ENCODE measurements around the gene CLP1.

CLP1 gene

DNA sequence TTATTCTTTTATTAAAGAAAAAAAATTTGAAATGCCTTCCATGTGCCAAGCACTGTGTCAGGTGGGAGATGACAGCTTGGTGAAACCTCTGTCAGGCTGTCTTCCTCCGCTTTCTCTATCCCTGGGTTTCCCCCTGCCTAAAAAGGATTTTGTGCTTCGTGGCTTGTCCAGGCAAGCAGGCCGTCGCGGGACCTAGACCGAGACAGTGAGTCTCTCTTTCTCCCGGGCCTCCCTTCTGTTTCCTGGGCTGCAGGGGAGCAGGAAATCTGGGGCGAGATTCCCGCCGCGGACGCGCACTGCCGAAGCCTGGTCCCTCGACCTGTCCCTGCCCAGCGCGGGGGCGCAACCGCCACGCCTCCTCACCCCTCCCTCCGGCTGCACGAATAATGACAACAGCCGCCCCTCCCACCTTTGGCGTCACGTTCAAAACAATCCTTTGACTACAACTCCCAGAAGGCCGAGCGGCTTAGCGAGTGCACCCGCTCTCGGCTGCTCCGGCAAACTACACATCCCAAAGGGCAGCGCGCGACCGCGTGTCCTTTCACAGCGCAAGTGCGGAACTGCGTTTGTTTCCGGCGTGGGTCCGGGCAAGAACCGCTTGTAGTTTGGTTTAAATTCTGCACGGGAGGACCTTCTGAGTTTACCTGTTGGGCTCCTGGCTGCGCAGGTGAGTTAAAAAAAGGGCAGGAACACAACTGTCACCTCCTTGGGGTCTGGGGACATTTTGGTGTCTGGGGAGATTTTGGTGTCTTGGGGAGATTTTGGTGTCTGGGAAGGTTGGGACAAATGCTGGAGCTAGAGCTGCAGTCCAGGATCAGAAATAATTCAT lies at the start of gene CLP1:
Gene CLP1, plus strand, starts transcription at position 569 of the 829 bp plus-strand sequence. CDS start 1,715 bp downstream, outside the sequence.
- in situ Hi-C loops (cut with HindIII; ENCODE audit: low sequenced_read_pairs), result no loop called here

DNA sequence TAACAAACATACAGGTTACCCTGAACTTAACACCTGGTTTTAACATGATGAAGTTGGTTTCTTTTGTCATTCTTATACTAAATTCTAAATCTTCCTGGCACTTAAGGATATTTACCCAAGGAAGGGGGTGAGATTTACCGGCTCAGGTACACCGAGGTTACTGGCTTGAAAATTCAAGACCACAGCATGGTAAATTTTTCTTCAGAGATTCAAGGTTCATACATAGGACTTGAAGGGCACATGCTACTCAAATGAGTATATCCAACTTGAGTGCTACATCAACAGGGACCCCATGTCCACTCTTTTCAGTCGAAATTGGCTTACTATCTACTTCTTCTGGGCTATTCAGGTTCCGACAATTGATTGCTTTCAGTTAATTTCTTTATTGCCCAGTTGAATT lies 47.4 kb upstream of the CLP1 start:
- in situ Hi-C loops (cut with HindIII; ENCODE audit: low sequenced_read_pairs), result no loop called here

GRCh38 chr11:57614234-57614772 lies 43.3 kb upstream of the CLP1 start:
- in situ Hi-C loops (cut with HindIII; ENCODE audit: low sequenced_read_pairs), result no loop called here

- in situ Hi-C loops (cut with HindIII; ENCODE audit: low sequenced_read_pairs), result no loop called here
Observed at GRCh38 chr11:57615308-57615707, 42.3 kb upstream of the CLP1 start.

DNA sequence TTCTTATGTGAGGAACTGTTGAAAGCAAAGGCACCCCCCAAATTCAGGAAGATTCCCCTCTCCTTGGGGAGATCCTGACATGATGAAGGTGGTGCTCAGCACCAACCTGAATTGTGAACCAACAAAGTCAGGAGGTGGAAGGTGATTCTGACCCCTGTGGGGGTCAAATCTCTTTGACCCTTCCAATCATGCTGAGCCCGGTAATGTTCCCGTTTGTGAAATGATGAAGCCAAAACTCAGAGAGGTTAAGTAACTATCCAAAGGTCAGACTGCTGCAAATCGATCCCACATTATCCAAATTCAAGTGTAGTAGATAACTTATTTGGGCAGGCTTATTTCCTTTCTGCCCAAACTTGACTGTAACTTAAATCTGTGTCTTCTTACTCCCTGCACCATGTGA lies 41.0 kb upstream of the CLP1 start:
- in situ Hi-C loops (cut with HindIII; ENCODE audit: low sequenced_read_pairs), result no loop called here

DNA sequence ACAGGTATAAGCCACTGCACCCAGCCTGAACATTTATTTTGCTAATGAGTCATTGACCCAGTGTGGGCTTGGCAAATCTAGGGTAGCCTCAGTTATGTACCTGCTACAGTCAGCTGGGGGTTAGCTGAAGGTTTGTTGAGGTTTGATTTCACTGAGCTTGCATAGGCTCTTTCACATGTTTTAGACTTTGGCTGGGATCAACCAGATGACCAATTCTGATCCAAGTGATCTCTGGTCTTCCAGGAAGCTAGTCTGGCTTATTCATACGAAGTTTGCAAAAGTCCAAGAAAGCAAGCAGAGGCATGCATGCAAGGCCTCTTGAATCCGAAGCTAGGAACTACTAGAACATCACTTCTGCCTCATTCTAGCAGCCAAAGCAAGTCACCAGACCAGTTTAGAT lies 39.1 kb upstream of the CLP1 start:
- in situ Hi-C loops (cut with HindIII; ENCODE audit: low sequenced_read_pairs), result no loop called here

- in situ Hi-C loops (cut with HindIII; ENCODE audit: low sequenced_read_pairs), result no loop called here
Observed at GRCh38 chr11:57619331-57619730, 38.2 kb upstream of the CLP1 start.

- in situ Hi-C loops (cut with HindIII; ENCODE audit: low sequenced_read_pairs), result no loop called here
Observed at GRCh38 chr11:57620467-57620866, 37.1 kb upstream of the CLP1 start.

- in situ Hi-C loops (cut with HindIII; ENCODE audit: low sequenced_read_pairs), result no loop called here
Observed at GRCh38 chr11:57622263-57622662, 35.3 kb upstream of the CLP1 start.

DNA sequence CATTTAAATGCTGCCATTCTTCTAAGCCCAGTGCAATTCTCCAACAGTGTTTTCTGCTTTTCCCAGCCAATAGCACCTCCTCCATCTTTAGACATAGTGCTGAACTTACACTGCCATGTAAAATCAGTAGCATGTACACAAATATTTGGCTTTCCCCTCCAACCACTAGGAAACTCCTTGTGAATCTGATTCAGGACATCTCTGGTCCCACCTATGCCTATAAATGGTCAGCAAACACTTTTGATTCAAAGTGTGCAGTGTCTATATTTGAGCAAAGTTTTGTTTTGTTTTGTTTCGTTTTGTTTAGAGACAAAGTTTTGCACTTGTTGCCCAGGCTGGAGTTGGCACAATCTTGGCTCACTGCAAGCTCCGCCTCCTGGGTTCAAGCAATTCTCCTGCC lies 32.7 kb upstream of the CLP1 start:
- in situ Hi-C loops (cut with HindIII; ENCODE audit: low sequenced_read_pairs), result loop anchor here (25.0 kb wide), 1 partner anchor 288 kb away; the partner anchor contains the start of genes P2RX3 and SSRP1

DNA sequence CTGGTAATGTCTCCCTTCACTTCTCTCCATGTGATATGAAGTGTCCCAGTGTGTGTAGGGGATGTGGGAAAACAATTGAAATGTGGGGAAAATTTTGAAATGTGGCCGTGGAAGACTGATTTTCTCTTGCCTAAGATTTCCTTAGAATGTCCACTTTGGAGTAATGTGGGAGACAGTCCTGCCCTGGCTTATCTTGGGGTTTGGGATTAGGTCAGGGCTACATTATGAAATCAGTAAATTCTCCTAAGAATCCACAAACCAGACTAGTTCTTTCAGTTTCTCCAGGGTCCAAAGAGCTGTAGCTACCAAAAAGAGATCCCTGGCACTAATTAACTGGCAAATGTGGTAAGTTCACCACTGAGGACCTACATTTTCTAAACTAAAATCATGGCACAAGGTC lies 30.7 kb upstream of the CLP1 start:
- in situ Hi-C loops (cut with HindIII; ENCODE audit: low sequenced_read_pairs), result loop anchor here (25.0 kb wide), 1 partner anchor 290 kb away; the partner anchor contains the start of genes P2RX3 and SSRP1

GRCh38 chr11:57630171-57630570 lies 27.4 kb upstream of the CLP1 start:
- in situ Hi-C loops (cut with HindIII; ENCODE audit: low sequenced_read_pairs), result loop anchor here (10.0 to 25.0 kb wide), 2 partner anchors 95 to 293 kb away; partner anchors contain the start of genes P2RX3, SMTNL1, SSRP1 and TIMM10

GRCh38 chr11:57632116-57632515 lies 25.4 kb upstream of the CLP1 start:
- in situ Hi-C loops (cut with HindIII; ENCODE audit: low sequenced_read_pairs), result loop anchor here (10.0 to 25.0 kb wide), 2 partner anchors 97 to 295 kb away; partner anchors contain the start of genes P2RX3, SMTNL1, SSRP1 and TIMM10

DNA sequence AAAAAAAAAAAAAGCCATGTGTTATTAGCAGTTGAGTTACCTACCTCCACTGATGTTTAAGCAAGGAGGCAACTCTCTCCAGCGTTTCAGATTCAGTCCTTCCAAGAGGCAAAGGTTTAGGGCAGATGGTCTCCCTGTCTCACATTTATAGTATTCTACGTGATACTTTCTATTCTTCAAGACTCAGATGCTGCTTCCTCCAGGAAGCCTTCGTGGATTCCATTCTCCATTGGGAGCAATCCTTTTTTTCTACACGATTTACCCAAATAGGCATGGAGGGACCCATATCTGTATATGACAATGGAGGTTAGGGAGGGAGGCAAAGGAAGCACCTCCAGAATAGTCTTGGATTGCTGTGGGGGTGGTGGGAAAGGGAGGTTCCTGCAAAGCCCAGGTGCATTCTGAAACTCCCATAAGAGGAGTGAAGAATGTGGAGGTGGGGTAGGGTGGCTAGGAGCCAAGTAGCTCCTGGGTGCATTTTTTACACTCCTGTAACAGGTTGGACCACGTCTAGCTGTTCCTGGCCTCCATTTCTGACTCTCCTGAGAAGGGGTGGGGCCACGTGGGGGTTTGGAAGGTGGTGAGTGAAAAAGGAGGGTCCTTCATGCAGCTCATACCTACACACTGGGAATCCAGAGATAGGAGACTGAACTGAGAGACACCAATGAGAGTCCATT lies 24.0 kb upstream of the CLP1 start:
- in situ Hi-C loops (cut with HindIII; ENCODE audit: low sequenced_read_pairs), result loop anchor here (10.0 to 25.0 kb wide), 2 partner anchors 99 to 296 kb away; partner anchors contain the start of genes P2RX3, SMTNL1, SSRP1 and TIMM10

DNA sequence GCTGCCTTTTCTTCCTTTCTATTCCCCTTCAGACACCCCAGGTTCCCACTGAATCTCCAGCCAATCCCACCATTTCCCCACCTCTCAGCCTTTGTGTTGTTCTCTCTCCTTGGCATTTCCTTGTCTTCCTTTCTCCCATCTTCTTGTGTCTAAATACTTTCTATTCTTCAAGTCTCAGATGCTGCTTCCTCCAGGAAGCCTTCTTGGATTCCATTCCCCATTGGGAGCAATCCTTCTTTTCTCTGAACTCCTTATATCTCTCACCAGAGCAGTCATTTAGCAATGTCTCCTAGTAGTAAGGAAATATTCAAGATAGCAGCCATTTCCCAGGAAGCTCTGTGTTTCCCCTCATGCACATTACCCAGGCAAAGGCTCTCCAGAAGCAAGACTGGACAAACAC lies 23.3 kb upstream of the CLP1 start:
- in situ Hi-C loops (cut with HindIII; ENCODE audit: low sequenced_read_pairs), result loop anchor here (10.0 to 25.0 kb wide), 2 partner anchors 100 to 297 kb away; partner anchors contain the start of genes P2RX3, SMTNL1, SSRP1 and TIMM10

DNA sequence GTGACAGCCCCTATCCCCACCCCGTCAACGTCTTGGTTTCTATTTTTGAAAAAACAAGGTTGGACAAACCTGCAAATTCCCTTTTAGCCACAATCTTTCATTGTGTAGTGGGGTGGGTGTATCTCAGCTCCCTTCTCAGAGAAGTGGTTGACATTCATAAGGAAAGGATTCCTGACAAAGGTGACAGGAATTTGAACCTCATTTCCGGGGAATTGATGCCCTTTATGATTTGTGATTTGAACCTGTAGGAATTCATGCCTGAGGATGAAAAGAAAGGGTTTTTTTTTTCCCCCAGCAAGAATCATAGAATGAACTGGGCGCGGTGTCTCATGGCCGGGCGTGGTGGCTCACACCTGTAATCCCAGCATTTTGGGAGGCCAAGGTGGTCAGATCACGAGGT lies 22.3 kb upstream of the CLP1 start:
- in situ Hi-C loops (cut with HindIII; ENCODE audit: low sequenced_read_pairs), result loop anchor here (10.0 to 25.0 kb wide), 2 partner anchors 100 to 298 kb away; partner anchors contain the start of genes P2RX3, SMTNL1, SSRP1 and TIMM10

DNA sequence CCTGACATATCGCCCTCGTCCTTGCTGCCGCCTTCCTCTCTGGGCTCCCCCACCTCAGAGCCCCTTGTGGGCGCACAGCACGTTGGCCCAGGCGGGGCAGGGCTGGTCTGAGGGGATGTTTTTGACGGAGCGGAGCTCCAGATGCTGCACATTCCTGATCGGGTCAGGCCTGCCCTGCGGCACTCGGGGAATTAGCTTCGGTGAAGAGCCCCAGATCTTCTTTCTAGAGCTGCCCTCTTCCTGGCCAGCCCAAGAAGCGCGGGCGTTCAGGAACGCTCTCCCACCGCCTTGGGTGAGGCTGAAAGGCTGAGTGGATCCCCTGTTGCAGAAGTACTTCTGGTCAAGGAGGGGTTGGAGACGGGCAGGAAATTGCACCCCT lies 19.9 kb upstream of the CLP1 start:
- in situ Hi-C loops (cut with HindIII; ENCODE audit: low sequenced_read_pairs), result loop anchor here (10.0 to 25.0 kb wide), 2 partner anchors 103 to 300 kb away; partner anchors contain the start of genes P2RX3, SMTNL1, SSRP1 and TIMM10

GRCh38 chr11:57638005-57638781 lies 19.4 kb upstream of the CLP1 start:
- in situ Hi-C loops (cut with HindIII; ENCODE audit: low sequenced_read_pairs), result loop anchor here (10.0 to 25.0 kb wide), 2 partner anchors 103 to 301 kb away; partner anchors contain the start of genes P2RX3, SMTNL1, SSRP1 and TIMM10

- in situ Hi-C loops (cut with HindIII; ENCODE audit: low sequenced_read_pairs), result loop anchor here (10.0 to 25.0 kb wide), 2 partner anchors 104 to 302 kb away; partner anchors contain the start of genes P2RX3, SMTNL1, SSRP1 and TIMM10
Observed at GRCh38 chr11:57638811-57639320, 18.7 kb upstream of the CLP1 start.

All from DLD1 (cell line).